Prostate gland (tissue), 2 donors: ENCODE data around the gene DCHS2. TPM values are rescaled to one million over a fixed set of nuclear protein-coding genes. Genes with fewer than 3 reads are reported as not detected.

Experiments
- DNase-seq: peaks from one replicate; pipeline ENCODE4 v3.0.0-alpha.2; 2019; ENCODE audit warnings: low spot score
- H3K27ac ChIP-seq, 2 donors: fragments of 200-600 bp; sonication (generic); 2 replicates each; pipeline ENCODE4 v1.5.1; 2017 to 2019
- H3K27me3 ChIP-seq: fragments of 200-600 bp; sonication (generic); replicated peaks from 2 replicates; pipeline ENCODE4 v1.5.1; 2019; ENCODE audit not compliant: insufficient read depth
- H3K36me3 ChIP-seq, 2 donors: fragments of 200-600 bp; sonication (generic); 1 replicate in 1 of 2; 2 replicates in 1 of 2; pipeline versions ENCODE4 v1.5.1 to v1.8.1; 2017 to 2019
- H3K4me1 ChIP-seq: fragments of 200-600 bp; sonication (generic); replicated peaks from 2 replicates; pipeline ENCODE4 v1.5.1; 2019
- H3K4me3 ChIP-seq, 2 donors: fragments of 200-600 bp; sonication (generic); 2 replicates each; pipeline ENCODE4 v1.5.1; 2017 to 2019
- H3K9me3 ChIP-seq: fragments of 200-600 bp; sonication (generic); 2 replicates; pipeline ENCODE4 v1.5.1; 2017
- POLR2A ChIP-seq: fragments of 450-650 bp; IDR thresholded peaks from one replicate; pipeline ENCODE4 v1.6.1; 2016; ENCODE audit warnings: antibody characterized with exemption, mild to moderate bottlenecking
- POLR2AphosphoS5 ChIP-seq: sonication (generic); formaldehyde crosslinking; IDR thresholded peaks from one replicate; pipeline ENCODE4 v1.6.1; 2017; ENCODE audit warnings: antibody characterized with exemption
- WGBS: methylation state at CpG from one replicate; pipeline ENCODE4 v1.1.5; 2018; 5-methylcytosine and 5-hydroxymethylcytosine counted together
- intact Hi-C: fragments of 100-400 bp; cut with DNase I; formaldehyde crosslinking; loops from one replicate; pipeline ENCODE4 v1.14.2; 2022
- total RNA-seq, 2 donors: library from RNA; depleted of rRNA; stranded (reverse); fragments of >200 nt; gene quantifications; one replicate each; pipeline ENCODE4 v1.1.0, GENCODE V29; 2016
- TF ChIP-seq, protein P1 (sequence below), 4 experiments: fragments of 200-600 bp in 2 of 4; fragments of 450-650 bp in 2 of 4; sonication (generic) in 2 of 4; IDR thresholded peaks; 1 replicate in 3 of 4; 2 replicates in 1 of 4; pipeline ENCODE4 v1.5.1; 2016 to 2019; ENCODE audit warnings: antibody characterized with exemption in 4 of 4, mild to moderate bottlenecking in 2 of 4, moderate library complexity in 2 of 4

The DCHS2 gene
- total RNA-seq, 2 donors from 2014 or later = 1.8 to 2.2 TPM

DNA sequence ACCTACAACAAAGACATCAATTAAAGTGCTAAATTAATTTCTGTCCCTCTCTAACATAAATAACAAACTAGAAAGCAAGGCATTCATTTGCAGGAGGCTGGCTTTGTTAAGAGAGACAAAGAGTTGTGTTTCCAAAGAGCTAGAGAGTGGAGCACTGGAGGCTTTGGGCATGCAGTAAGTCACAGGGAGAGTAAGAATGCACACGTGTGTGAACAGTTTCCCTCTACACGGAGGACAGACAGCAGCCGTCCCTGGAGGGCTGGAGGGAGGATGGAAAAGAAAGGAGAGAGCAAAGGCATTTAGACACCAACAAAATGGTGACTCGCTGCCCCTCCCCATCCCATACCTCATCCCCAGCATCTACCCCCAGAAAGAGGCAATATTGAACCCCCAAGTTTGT lies 20.4 kb upstream of the DCHS2 start:
- H3K27ac ChIP-seq = no peak overlapping the region
- no peak overlapping the region for H3K4me3 ChIP-seq
- TF ChIP-seq POLR2AphosphoS5 (no peak), POLR2A (no peak)
- TF ChIP-seq, protein P1, sequence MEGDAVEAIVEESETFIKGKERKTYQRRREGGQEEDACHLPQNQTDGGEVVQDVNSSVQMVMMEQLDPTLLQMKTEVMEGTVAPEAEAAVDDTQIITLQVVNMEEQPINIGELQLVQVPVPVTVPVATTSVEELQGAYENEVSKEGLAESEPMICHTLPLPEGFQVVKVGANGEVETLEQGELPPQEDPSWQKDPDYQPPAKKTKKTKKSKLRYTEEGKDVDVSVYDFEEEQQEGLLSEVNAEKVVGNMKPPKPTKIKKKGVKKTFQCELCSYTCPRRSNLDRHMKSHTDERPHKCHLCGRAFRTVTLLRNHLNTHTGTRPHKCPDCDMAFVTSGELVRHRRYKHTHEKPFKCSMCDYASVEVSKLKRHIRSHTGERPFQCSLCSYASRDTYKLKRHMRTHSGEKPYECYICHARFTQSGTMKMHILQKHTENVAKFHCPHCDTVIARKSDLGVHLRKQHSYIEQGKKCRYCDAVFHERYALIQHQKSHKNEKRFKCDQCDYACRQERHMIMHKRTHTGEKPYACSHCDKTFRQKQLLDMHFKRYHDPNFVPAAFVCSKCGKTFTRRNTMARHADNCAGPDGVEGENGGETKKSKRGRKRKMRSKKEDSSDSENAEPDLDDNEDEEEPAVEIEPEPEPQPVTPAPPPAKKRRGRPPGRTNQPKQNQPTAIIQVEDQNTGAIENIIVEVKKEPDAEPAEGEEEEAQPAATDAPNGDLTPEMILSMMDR (IDR thresholded peaks at IDR 0.05) = no peak
- DNase-seq = no peak
- no peaks in the 10 kb centered on the region for H3K4me1 ChIP-seq
- no peaks in the 10 kb centered on the region for H3K27me3 ChIP-seq
- intact Hi-C loops = no loop called here
- H3K9me3 ChIP-seq = no peaks in the 10 kb centered on the region
- H3K36me3 ChIP-seq = no peaks in the 10 kb centered on the region
- WGBS = 66% methylated on average over 4 of the region's 4 CpGs

DNA sequence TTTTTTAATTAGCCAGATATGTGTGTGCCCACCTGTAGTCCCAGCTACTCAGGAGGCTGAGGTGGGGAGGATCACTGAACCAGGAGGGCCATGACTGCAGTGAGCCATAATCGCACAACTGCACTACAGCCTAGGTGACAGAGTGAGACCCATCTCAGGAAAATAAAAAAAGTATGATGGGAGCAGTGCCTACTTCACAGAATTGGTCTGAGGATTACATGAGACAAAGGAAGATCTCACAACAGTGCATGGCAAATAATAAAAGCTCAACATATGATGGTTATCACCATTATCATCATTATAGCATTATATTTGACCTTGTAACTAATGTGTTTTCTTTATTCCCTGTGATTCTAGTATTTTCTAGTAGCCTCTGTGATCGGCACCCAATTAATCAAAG lies 19.9 kb upstream of the DCHS2 start:
- H3K9me3 ChIP-seq = no peaks in the 10 kb centered on the region
- no peak overlapping the region for H3K4me3 ChIP-seq
- intact Hi-C loops = no loop called here
- H3K4me1 ChIP-seq = no peaks in the 10 kb centered on the region
- no peaks in the 10 kb centered on the region for H3K27me3 ChIP-seq
- 58% methylated on average over 2 of the region's 2 CpGs for WGBS
- H3K27ac ChIP-seq = no peak overlapping the region
- H3K36me3 ChIP-seq = no peaks in the 10 kb centered on the region
- no peak for DNase-seq
- TF ChIP-seq POLR2AphosphoS5 = no peak
- no peak for TF ChIP-seq POLR2A
- TF ChIP-seq, protein P1 (IDR thresholded peaks at IDR 0.05) = no peak

DNA sequence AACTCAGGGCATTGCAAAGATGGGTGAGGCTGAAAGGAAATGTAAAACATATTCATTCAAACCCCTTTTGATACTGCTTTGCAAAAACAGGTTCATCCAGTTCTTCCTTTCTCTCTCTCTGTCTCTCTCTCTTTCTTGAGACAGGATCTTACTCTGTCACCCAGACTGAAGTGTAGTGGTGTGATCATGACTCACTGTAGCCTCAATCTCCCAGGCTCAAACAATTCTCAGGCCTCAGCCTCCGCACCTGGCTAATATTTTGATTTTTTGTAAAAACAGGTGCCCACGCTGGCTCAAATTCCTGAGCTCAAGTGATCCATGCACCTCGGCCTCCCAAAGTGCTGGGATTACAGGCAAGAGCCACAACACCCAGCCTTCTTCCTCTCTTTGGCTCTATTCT lies 15.6 kb upstream of the DCHS2 start:
- no peak for DNase-seq
- no peaks in the 10 kb centered on the region for H3K4me1 ChIP-seq
- H3K27ac ChIP-seq = no peak overlapping the region
- H3K36me3 ChIP-seq = no peaks in the 10 kb centered on the region
- TF ChIP-seq, protein P1 (IDR thresholded peaks at IDR 0.05) = no peak
- TF ChIP-seq POLR2A (no peak), POLR2AphosphoS5 (peak; percentile 36)
- 48% methylated on average over 3 of the region's 3 CpGs for WGBS
- H3K4me3 ChIP-seq = no peak overlapping the region
- intact Hi-C loops = loop anchor here (2.0 to 5.0 kb wide), 3 partner anchors 90 to 175 kb away; no protein-coding TSS in a partner anchor
- no peaks in the 10 kb centered on the region for H3K27me3 ChIP-seq
- no peaks in the 10 kb centered on the region for H3K9me3 ChIP-seq

DNA sequence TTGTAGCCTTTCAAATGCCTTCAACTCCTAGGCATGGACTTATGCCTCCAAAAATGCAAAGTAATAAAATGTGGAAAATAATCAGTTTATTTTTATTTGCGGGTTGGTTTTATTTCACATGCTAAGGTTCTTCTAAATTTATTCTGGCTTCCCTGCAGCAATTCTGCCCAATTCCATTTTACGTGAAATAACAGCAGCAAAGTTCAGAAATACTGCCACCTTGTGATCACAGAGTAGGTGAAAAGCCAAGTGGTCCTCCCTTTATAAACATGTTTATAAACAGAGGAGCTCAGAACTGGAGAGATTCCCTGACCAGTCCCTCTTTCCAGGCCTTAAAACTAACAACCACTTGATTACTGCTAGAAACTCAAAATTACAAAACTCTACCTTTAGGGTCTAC lies 14.7 kb upstream of the DCHS2 start:
- intact Hi-C loops = loop anchor here (2.0 to 5.0 kb wide), 3 partner anchors 89 to 174 kb away; no protein-coding TSS in a partner anchor
- 17% methylated on average over 2 of the region's 2 CpGs for WGBS
- Histone ChIP-seq H3K27me3 (no peaks in the 10 kb centered on the region), H3K4me3 (no peak overlapping the region), H3K9me3 (no peaks in the 10 kb centered on the region), H3K4me1 (no peaks in the 10 kb centered on the region), H3K27ac (no peak overlapping the region), H3K36me3 (no peaks in the 10 kb centered on the region)
- DNase-seq = peak; percentile 13
- TF ChIP-seq, protein P1 (IDR thresholded peaks at IDR 0.05) = peak in 3 of 4 experiments; percentile 34 to 57 (median 35)
- TF ChIP-seq POLR2AphosphoS5 = peak; percentile 13
- TF ChIP-seq POLR2A = no peak

DNA sequence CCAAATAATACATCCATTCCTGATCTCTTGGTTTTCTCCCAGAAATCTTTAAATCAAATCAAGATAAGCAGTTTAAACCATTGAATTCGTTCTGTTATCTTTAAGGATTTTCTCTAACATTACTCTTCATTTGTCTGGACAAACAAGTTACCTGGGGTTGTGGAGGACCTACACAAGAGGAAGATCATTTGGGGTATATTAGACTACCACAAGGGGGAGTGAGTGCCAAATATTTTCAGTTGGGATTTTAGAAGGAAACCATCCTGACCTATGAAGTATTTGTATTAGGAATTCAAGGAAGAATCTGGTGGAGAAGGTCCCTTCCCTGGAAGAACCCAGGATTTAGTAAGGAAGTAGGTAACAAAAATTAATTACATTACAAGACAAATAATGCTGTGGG lies 12.0 kb upstream of the DCHS2 start:
- no peak overlapping the region for H3K4me3 ChIP-seq
- no peak for TF ChIP-seq POLR2AphosphoS5
- no peak for TF ChIP-seq POLR2A
- TF ChIP-seq, protein P1 (IDR thresholded peaks at IDR 0.05) = peak in 2 of 4 experiments; percentile 26 to 46
- 26% methylated on average over 1 of the region's 1 CpG for WGBS
- H3K27me3 ChIP-seq = no peaks in the 10 kb centered on the region
- no peaks in the 10 kb centered on the region for H3K9me3 ChIP-seq
- no peaks in the 10 kb centered on the region for H3K4me1 ChIP-seq
- no peak overlapping the region for H3K27ac ChIP-seq
- no peaks in the 10 kb centered on the region for H3K36me3 ChIP-seq
- intact Hi-C loops = no loop called here
- no peak for DNase-seq
